ENCODE measurements around the gene LMBR1.
"Not testable (repeated sequence)": the region's sequence is repeated elsewhere in the genome, so short reads cannot be mapped to it uniquely, and the experiment has no call there.

Gene LMBR1

DNA sequence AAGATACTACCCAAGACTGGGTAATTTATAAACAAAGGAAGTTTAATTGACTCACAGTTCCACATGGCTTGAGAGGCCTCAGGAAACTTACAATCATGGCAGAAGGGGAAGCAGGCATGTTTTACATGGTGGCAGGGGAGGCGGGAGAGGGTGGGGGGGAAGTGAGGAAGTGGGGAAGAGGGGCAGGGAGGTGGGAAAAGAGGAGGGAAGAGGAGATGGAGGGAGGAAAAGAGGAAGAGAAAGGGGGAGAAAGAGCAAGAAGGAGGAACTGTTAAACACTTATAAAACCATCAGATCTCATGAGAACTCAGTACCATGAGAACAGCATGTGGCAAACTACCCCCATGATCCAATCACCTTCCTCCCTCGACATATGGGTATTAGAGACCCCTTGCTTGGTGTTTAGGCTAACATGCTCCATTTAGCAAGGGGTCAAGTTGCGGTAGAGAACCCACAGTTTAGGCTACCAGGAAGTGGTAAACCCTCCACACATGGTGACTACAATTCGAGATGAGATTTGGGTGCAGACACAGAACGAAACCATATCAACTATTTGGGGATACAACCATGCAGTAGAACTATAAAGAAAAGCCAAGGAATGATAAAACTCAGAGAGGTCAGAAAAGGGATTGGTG, 3.5 kb upstream of the LMBR1 start:
- H3K27ac ChIP-seq (ENCODE audit: low read depth, low read length): no peak overlapping the region
- H3K4me1 ChIP-seq (ENCODE audit: control insufficient read depth, insufficient read depth, low read length): peaks cover 3% of the 10 kb centered on the region
- H3K9ac ChIP-seq (ENCODE audit: low read length): no peak overlapping the region
- no peaks in the 10 kb centered on the region for H3K36me3 ChIP-seq (ENCODE audit: control insufficient read depth, insufficient read depth, low read length)
- H3K27me3 ChIP-seq (ENCODE audit: control insufficient read depth, insufficient read depth, low read length): no peaks in the 10 kb centered on the region
- H3K4me3 ChIP-seq (ENCODE audit: low read length): no peak overlapping the region

- Histone ChIP-seq H3K27ac (ENCODE audit: low read depth, low read length) (no peak overlapping the region), H3K27me3 (ENCODE audit: control insufficient read depth, insufficient read depth, low read length) (no peaks in the 10 kb centered on the region), H3K9ac (ENCODE audit: low read length) (no peak overlapping the region), H3K4me1 (ENCODE audit: control insufficient read depth, insufficient read depth, low read length) (peaks cover 3% of the 10 kb centered on the region), H3K36me3 (ENCODE audit: control insufficient read depth, insufficient read depth, low read length) (no peaks in the 10 kb centered on the region), H3K4me3 (ENCODE audit: low read length) (no peak overlapping the region)
Observed at GRCh38 chr7:156895024-156895780, 2.2 kb upstream of the LMBR1 start.

GRCh38 chr7:156892081-156892800, 742 bp downstream of the LMBR1 start:
- Histone ChIP-seq H3K27me3 (ENCODE audit: control insufficient read depth, insufficient read depth, low read length) (no peaks in the 10 kb centered on the region), H3K4me1 (ENCODE audit: control insufficient read depth, insufficient read depth, low read length) (peaks cover 3% of the 10 kb centered on the region), H3K27ac (ENCODE audit: low read depth, low read length) (peak overlapping the region; percentile 14), H3K4me3 (ENCODE audit: low read length) (peak overlapping the region; percentile 81), H3K9ac (ENCODE audit: low read length) (peak overlapping the region; percentile 30), H3K36me3 (ENCODE audit: control insufficient read depth, insufficient read depth, low read length) (no peaks in the 10 kb centered on the region)

GRCh38 chr7:156889746-156890145, 3.2 kb downstream of the LMBR1 start:
- H3K4me1 ChIP-seq (ENCODE audit: control insufficient read depth, insufficient read depth, low read length): peaks cover 3% of the 10 kb centered on the region
- no peak overlapping the region for H3K9ac ChIP-seq (ENCODE audit: low read length)
- H3K36me3 ChIP-seq (ENCODE audit: control insufficient read depth, insufficient read depth, low read length): no peaks in the 10 kb centered on the region
- no peak overlapping the region for H3K27ac ChIP-seq (ENCODE audit: low read depth, low read length)
- no peak overlapping the region for H3K4me3 ChIP-seq (ENCODE audit: low read length)
- no peaks in the 10 kb centered on the region for H3K27me3 ChIP-seq (ENCODE audit: control insufficient read depth, insufficient read depth, low read length)

- H3K27ac ChIP-seq (ENCODE audit: low read depth, low read length): no peak overlapping the region
- H3K36me3 ChIP-seq (ENCODE audit: control insufficient read depth, insufficient read depth, low read length): no peaks in the 10 kb centered on the region
- peaks cover 3% of the 10 kb centered on the region for H3K4me1 ChIP-seq (ENCODE audit: control insufficient read depth, insufficient read depth, low read length)
- H3K9ac ChIP-seq (ENCODE audit: low read length): no peak overlapping the region
- no peak overlapping the region for H3K4me3 ChIP-seq (ENCODE audit: low read length)
- no peaks in the 10 kb centered on the region for H3K27me3 ChIP-seq (ENCODE audit: control insufficient read depth, insufficient read depth, low read length)
Observed at GRCh38 chr7:156889089-156889488, 3.9 kb downstream of the LMBR1 start.

DNA sequence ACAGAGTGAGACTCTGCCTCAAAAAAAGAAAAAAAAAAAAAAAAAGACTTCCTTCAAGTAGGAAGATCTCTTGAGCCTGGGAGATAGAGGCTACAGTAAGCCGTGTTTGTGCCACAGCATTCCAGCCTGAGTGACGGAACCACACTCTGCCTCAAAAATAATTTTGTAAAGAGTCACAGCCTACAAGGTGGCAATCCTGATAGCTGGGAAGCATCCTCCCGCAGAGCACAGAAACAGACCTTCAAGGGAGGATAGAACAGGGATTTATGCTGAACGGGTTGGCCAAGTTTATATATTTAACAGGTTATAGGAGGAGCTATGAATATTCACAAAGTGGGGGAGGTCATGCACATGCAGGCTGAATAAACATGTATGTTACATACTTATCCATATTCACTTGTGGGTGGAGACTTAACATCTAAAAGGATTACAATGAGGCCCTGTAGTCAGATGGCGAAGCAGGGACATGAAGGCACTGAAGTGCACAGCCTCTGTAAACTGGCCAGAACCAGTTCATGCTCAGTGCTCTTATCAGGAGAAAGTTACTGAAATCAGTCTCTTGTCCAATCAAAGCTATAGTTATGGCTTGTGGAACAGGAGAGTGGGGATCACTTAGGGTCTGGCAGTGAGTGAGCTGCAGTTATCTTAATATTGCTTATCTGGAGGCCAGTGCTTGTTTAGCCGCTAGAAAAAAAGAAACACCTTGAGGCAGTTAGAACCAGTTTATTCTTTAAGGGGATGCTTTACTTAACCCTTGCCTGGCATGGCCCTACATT, 6.8 kb downstream of the LMBR1 start:
- Histone ChIP-seq H3K9ac (ENCODE audit: low read length) (no peak overlapping the region), H3K4me1 (ENCODE audit: control insufficient read depth, insufficient read depth, low read length) (no peaks in the 10 kb centered on the region), H3K36me3 (ENCODE audit: control insufficient read depth, insufficient read depth, low read length) (no peaks in the 10 kb centered on the region), H3K27me3 (ENCODE audit: control insufficient read depth, insufficient read depth, low read length) (no peaks in the 10 kb centered on the region), H3K27ac (ENCODE audit: low read depth, low read length) (no peak overlapping the region), H3K4me3 (ENCODE audit: low read length) (no peak overlapping the region)

DNA sequence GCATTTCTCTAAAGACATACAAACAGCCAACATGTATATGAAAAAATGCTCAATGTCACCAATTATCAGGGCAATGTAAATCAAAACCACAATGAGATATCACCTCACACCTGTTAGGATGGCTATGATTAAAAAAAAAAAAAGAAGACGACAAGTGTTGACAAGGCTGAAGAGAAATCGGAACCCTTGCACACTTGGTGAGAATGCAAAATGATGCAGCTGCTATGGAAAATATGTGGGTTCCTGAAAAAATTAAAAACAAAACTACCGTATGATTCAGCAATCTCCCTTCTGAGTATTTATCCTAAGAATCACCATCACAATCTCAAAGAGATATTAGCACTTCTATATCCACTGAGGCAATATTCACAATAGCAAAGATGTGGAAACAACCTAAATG, 11.3 kb downstream of the LMBR1 start:
- Histone ChIP-seq H3K27ac (ENCODE audit: low read depth, low read length) (no peak overlapping the region), H3K4me1 (ENCODE audit: control insufficient read depth, insufficient read depth, low read length) (no peaks in the 10 kb centered on the region), H3K4me3 (ENCODE audit: low read length) (no peak overlapping the region), H3K36me3 (ENCODE audit: control insufficient read depth, insufficient read depth, low read length) (no peaks in the 10 kb centered on the region), H3K27me3 (ENCODE audit: control insufficient read depth, insufficient read depth, low read length) (no peaks in the 10 kb centered on the region), H3K9ac (ENCODE audit: low read length) (no peak overlapping the region)

- H3K27me3 ChIP-seq (ENCODE audit: control insufficient read depth, insufficient read depth, low read length): no peaks in the 10 kb centered on the region
- no peaks in the 10 kb centered on the region for H3K4me1 ChIP-seq (ENCODE audit: control insufficient read depth, insufficient read depth, low read length)
- no peaks in the 10 kb centered on the region for H3K36me3 ChIP-seq (ENCODE audit: control insufficient read depth, insufficient read depth, low read length)
- H3K4me3 ChIP-seq (ENCODE audit: low read length): no peak overlapping the region
- no peak overlapping the region for H3K27ac ChIP-seq (ENCODE audit: low read depth, low read length)
- H3K9ac ChIP-seq (ENCODE audit: low read length): no peak overlapping the region
Observed at GRCh38 chr7:156875766-156876165, 17.2 kb downstream of the LMBR1 start.

- H3K36me3 ChIP-seq (ENCODE audit: control insufficient read depth, insufficient read depth, low read length); H3K27me3 ChIP-seq (ENCODE audit: control insufficient read depth, insufficient read depth, low read length); H3K27ac ChIP-seq (ENCODE audit: low read depth, low read length); H3K9ac ChIP-seq (ENCODE audit: low read length); H3K4me3 ChIP-seq (ENCODE audit: low read length); H3K4me1 ChIP-seq (ENCODE audit: control insufficient read depth, insufficient read depth, low read length): not testable (repeated sequence)
Observed at GRCh38 chr7:156868363-156868762, 24.6 kb downstream of the LMBR1 start.

DNA sequence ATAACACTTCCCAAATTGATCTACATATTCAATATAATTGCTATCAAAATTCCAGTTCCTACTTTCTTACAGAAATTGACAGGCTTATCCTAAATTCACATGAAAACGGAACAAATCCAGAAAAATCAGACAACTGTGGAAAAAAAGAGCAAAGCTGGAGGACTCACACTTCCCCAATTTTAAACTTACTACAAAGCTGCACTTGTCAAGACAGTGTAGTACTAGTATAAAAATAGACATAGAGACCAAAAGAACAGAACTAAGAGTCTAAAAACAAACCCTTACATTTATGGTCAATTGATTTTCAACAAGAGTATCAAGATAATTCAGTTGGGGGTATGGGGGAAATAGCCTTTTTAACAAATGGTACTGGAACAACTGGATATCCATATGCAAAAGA, 27.5 kb downstream of the LMBR1 start:
- Histone ChIP-seq H3K4me3 (ENCODE audit: low read length) (no peak overlapping the region), H3K4me1 (ENCODE audit: control insufficient read depth, insufficient read depth, low read length) (no peaks in the 10 kb centered on the region), H3K27me3 (ENCODE audit: control insufficient read depth, insufficient read depth, low read length) (no peaks in the 10 kb centered on the region), H3K9ac (ENCODE audit: low read length) (no peak overlapping the region), H3K36me3 (ENCODE audit: control insufficient read depth, insufficient read depth, low read length) (no peaks in the 10 kb centered on the region), H3K27ac (ENCODE audit: low read depth, low read length) (no peak overlapping the region)

DNA sequence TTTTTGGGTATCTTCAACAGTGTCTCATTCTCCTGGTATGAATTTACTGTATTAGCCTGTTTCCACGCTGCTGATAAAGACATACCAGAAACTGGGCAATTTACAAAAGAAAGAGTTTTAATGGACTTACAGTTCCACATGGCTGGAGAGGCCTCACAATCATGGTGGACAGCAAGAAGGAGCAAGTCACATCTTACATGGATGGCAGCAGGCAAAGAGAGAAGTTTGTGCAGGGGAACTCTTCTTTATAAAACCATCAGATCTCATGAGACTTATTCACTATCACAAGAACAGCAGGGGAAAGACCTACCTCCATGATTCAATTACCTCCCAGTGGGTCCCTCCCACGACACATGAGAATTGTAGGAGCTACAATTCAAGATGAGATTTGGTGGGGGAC, 31.0 kb downstream of the LMBR1 start:
- not testable (repeated sequence) for H3K4me1 ChIP-seq (ENCODE audit: control insufficient read depth, insufficient read depth, low read length); H3K27ac ChIP-seq (ENCODE audit: low read depth, low read length); H3K4me3 ChIP-seq (ENCODE audit: low read length); H3K27me3 ChIP-seq (ENCODE audit: control insufficient read depth, insufficient read depth, low read length); H3K36me3 ChIP-seq (ENCODE audit: control insufficient read depth, insufficient read depth, low read length); H3K9ac ChIP-seq (ENCODE audit: low read length)

- H3K27me3 ChIP-seq (ENCODE audit: control insufficient read depth, insufficient read depth, low read length): no peaks in the 10 kb centered on the region
- no peak overlapping the region for H3K4me3 ChIP-seq (ENCODE audit: low read length)
- no peaks in the 10 kb centered on the region for H3K36me3 ChIP-seq (ENCODE audit: control insufficient read depth, insufficient read depth, low read length)
- H3K4me1 ChIP-seq (ENCODE audit: control insufficient read depth, insufficient read depth, low read length): no peaks in the 10 kb centered on the region
- H3K27ac ChIP-seq (ENCODE audit: low read depth, low read length): no peak overlapping the region
- no peak overlapping the region for H3K9ac ChIP-seq (ENCODE audit: low read length)
Observed at GRCh38 chr7:156861212-156861611, 31.8 kb downstream of the LMBR1 start.

Data from rectal smooth muscle tissue (tissue), 1 donor.